B cell (primary cell): ENCODE measurements around the gene DLGAP3. TPM values are rescaled to one million over a fixed set of nuclear protein-coding genes. Genes with fewer than 3 reads are reported as not detected.

Experiments
- ATAC-seq: fragments of 200-7000 bp; cut with Tn5 transposase; one replicate; pipeline ENCODE4 v1.10.0; 2021; ENCODE audit warnings: low read depth, mild to moderate bottlenecking, moderate number of reproducible peaks, moderate library complexity
- CTCF ChIA-PET: fragments of 350-600 bp; sonication (Branson Sonifier 250); formaldehyde crosslinking; loops from one replicate; lab custom pipeline; 2021; ENCODE audit warnings: antibody characterized with exemption, inconsistent platforms; lab: Charles Lee
- POLR2A ChIA-PET: fragments of 350-600 bp; sonication (Branson Sonifier 250); formaldehyde crosslinking; loops from one replicate; lab custom pipeline; 2021; ENCODE audit warnings: antibody characterized with exemption; lab: Charles Lee
- DNase-seq: peaks from one replicate; pipeline ENCODE4 v3.0.0; 2013
- H2AFZ ChIP-seq: 2 replicates; pipeline ENCODE4 v1.6.1; 2012; ENCODE audit warnings: mild to moderate bottlenecking, low read depth, low read length; ENCODE audit not compliant: insufficient read depth, poor library complexity, severe bottlenecking
- H3K27ac ChIP-seq, 2 donors: 1 replicate in 1 of 2; 2 replicates in 1 of 2; pipeline ENCODE4 v1.5.1; 2012 to 2013; ENCODE audit warnings: low read length in 2 of 2, mild to moderate bottlenecking in 2 of 2, moderate library complexity in 1 of 2
- H3K27me3 ChIP-seq, 4 experiments: fragments of 200-600 bp in 1 of 4; sonication (generic) in 1 of 4; replicated peaks in 1 of 4; 1 replicate in 2 of 4; 2 replicates in 2 of 4; pipeline versions ENCODE4 v1.6.1 to v1.7.0; 2013 to 2016; ENCODE audit warnings: low read length in 3 of 4, mild to moderate bottlenecking in 2 of 4, mixed read lengths in 1 of 4, moderate library complexity in 1 of 4; ENCODE audit not compliant: insufficient read depth in 4 of 4, control insufficient read depth in 3 of 4; ENCODE audit errors: control extremely low read depth in 1 of 4
- H3K36me3 ChIP-seq, 2 experiments: replicated peaks in 1 of 2; 1 replicate in 1 of 2; 2 replicates in 1 of 2; pipeline versions ENCODE4 v1.6.1 to v1.7.1; 2013; ENCODE audit warnings: low read length in 1 of 2; ENCODE audit not compliant: insufficient read depth in 2 of 2, control insufficient read depth in 1 of 2; ENCODE audit errors: control extremely low read depth in 1 of 2, extremely low read depth in 1 of 2
- H3K4me1 ChIP-seq, 2 donors: fragments of 200-600 bp in 1 of 2; sonication (generic) in 1 of 2; 1 replicate in 1 of 2; 2 replicates in 1 of 2; pipeline versions ENCODE4 v1.5.1 to v1.6.1; 2013 to 2017; ENCODE audit warnings: low read length in 2 of 2; ENCODE audit not compliant: control insufficient read depth in 2 of 2, insufficient read depth in 2 of 2
- H3K4me2 ChIP-seq: replicated peaks from 2 replicates; pipeline ENCODE3; 2012; ENCODE audit warnings: mild to moderate bottlenecking, low read depth, low read length; ENCODE audit not compliant: poor library complexity, severe bottlenecking
- H3K4me3 ChIP-seq, 5 experiments: fragments of 200-600 bp in 1 of 5; sonication (generic) in 1 of 5; 1 replicate in 3 of 5; 2 replicates in 2 of 5; pipeline versions ENCODE4 v1.5.1 to v1.7.0; 2011 to 2016; ENCODE audit warnings: low read length in 4 of 5, mild to moderate bottlenecking in 4 of 5, low read depth in 2 of 5, control low read depth in 1 of 5, moderate library complexity in 1 of 5; ENCODE audit not compliant: insufficient read depth in 1 of 5; ENCODE audit errors: control extremely low read depth in 1 of 5, extremely low read depth in 1 of 5
- H3K79me2 ChIP-seq: fragments of 200-600 bp; sonication (generic); one replicate; pipeline ENCODE4 v1.6.0; 2016; ENCODE audit warnings: low read length; ENCODE audit not compliant: control insufficient read depth, insufficient read depth
- H3K9ac ChIP-seq: fragments of 200-600 bp; sonication (generic); 2 replicates; pipeline ENCODE4 v1.6.1; 2017; ENCODE audit warnings: mild to moderate bottlenecking, low read length, moderate library complexity
- H3K9me3 ChIP-seq, 3 donors: one replicate each; pipeline versions ENCODE4 v1.6.1 to v1.7.1; 2013; ENCODE audit warnings: low read length in 2 of 3; ENCODE audit not compliant: control insufficient read depth in 2 of 3, insufficient read depth in 1 of 3; ENCODE audit errors: control extremely low read depth in 1 of 3
- H4K20me1 ChIP-seq: 2 replicates; pipeline ENCODE4 v1.6.0; 2012; ENCODE audit warnings: mild to moderate bottlenecking, low read length; ENCODE audit not compliant: insufficient read depth, control insufficient read depth, poor library complexity, severe bottlenecking
- H3K27ac Mint-ChIP-seq: one replicate; pipeline ENCODE4 v1.8.0; 2021; ENCODE audit warnings: mixed read lengths
- H3K27me3 Mint-ChIP-seq: one replicate; pipeline ENCODE4 v1.8.0; 2021; ENCODE audit warnings: mixed read lengths
- H3K4me1 Mint-ChIP-seq: one replicate; pipeline ENCODE4 v1.8.0; 2021; ENCODE audit warnings: mixed read lengths
- H3K4me3 Mint-ChIP-seq: one replicate; pipeline ENCODE4 v1.8.0; 2021; ENCODE audit warnings: mixed read lengths
- H3K9me3 Mint-ChIP-seq: one replicate; pipeline ENCODE4 v1.8.0; 2022; ENCODE audit warnings: mixed read lengths; ENCODE audit not compliant: insufficient read depth
- CTCF ChIP-seq: fragments of 200-600 bp; IDR thresholded peaks from one replicate; pipeline ENCODE4 v1.8.0; 2022; ENCODE audit warnings: antibody characterized with exemption, mild to moderate bottlenecking
- EZH2 ChIP-seq: IDR thresholded peaks from 2 replicates; pipeline ENCODE4 v1.6.1; 2012; ENCODE audit warnings: borderline replicate concordance, low read depth, mild to moderate bottlenecking, moderate library complexity, low read length; ENCODE audit not compliant: insufficient read depth, poor library complexity, severe bottlenecking
- WGBS: methylation state at CpG from one replicate; pipeline ENCODE4 v1.1.5; 2013; ENCODE audit warnings: missing lambda C conversion rate; ENCODE audit not compliant: insufficient coverage; 5-methylcytosine and 5-hydroxymethylcytosine counted together
- intact Hi-C: fragments of 100-400 bp; cut with micrococcal nuclease; formaldehyde crosslinking; loops from one replicate; pipeline ENCODE4 v1.10.0; 2022
- polyA plus RNA-seq: library from polyadenylated mRNA; depleted of rRNA; stranded (reverse); fragments of >200 nt; gene quantifications from 2 replicates; pipeline ENCODE4 v1.2.3, GENCODE V29; 2012
- total RNA-seq, 2 donors: library from RNA; stranded (reverse); fragments of 120-200 nt in 1 of 2; gene quantifications; 1 replicate in 1 of 2; 2 replicates in 1 of 2; pipeline versions ENCODE4 v1.2.3 to v1.2.4, GENCODE V29; 2013 to 2022

The DLGAP3 gene
- total and polyA plus RNA-seq, 2 donors (not counting 1 experiment from before 2014, with no cell fraction given): 2.3 to 2.4 TPM

DNA sequence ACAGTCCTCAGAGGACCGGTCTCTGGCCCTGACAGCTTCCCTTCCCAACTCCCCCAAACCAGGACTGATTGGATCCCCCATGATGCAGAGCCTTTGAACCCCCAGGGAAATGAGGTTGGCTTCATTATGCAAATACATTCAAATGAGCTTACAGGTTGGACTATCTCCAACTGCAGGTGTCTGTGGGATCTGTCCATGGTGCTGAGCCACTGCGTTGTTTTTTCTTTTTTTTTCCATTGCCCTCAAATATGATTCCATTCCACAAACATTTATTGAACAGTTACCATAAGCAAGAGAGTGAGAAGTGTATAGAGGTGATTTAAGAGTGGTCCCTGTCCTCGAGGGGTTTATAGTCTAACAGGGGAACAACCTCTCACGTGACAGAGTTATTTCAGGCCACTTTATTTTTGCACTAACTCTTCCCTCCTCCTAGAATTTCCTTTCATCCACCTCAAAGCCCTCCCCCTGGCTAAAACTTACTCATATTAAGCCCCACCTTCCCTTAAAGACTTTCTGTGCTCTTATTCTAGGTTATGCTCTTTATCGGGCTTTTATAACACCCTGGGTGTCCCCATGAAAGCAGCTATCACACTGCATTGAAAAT lies 21.9 kb downstream of the DLGAP3 start:
- POLR2A ChIA-PET: no interaction called here
- CTCF ChIA-PET: no interaction called here

DNA sequence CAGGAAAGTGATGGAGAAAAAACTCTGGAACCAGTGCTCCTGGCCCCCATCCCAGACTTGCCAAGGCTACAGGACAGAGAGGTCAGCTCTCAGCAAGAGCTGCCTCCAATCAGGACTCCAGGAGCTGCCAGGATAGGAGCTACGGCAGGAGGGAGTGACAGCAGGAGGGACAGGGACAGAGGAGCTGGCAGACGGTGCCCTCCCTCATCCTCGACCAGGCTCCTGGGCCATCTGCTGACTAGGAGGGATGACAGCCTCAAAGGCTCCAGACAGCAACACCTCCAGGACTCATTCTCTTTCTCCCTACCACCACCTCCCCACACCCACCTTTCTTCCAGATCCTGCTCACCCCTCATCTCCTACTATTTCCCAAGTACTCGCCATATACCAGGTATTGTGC lies 22.7 kb downstream of the DLGAP3 start:
- no peak for ATAC-seq
- CTCF ChIA-PET: no interaction called here
- H3K27ac Mint-ChIP-seq: no peak overlapping the region

More for the DNA sequence above, 21.9 kb downstream of the DLGAP3 start:
- WGBS: 80% methylated on average over 2 of the region's 5 CpGs
- no peak for ATAC-seq
- H3K79me2 ChIP-seq: no peaks in the 10 kb centered on the region
- H3K27me3 Mint-ChIP-seq: no peaks in the 10 kb centered on the region
- H3K9me3 ChIP-seq: no peaks in the 10 kb centered on the region
- H3K36me3 ChIP-seq: no peaks in the 10 kb centered on the region
- no peak overlapping the region for H3K27ac Mint-ChIP-seq
- no peak overlapping the region for H3K4me3 ChIP-seq
- TF ChIP-seq EZH2 (no peak), CTCF (no peak)
- H3K4me3 Mint-ChIP-seq: no peak overlapping the region
- H3K9ac ChIP-seq: no peak overlapping the region
- H3K4me1 Mint-ChIP-seq: no peaks in the 10 kb centered on the region
- H3K4me2 ChIP-seq: no peak overlapping the region
- H3K27ac ChIP-seq: no peak overlapping the region
- H2AFZ ChIP-seq: no peak overlapping the region
- no peaks in the 10 kb centered on the region for H3K9me3 Mint-ChIP-seq
- H3K27me3 ChIP-seq: no peaks in the 10 kb centered on the region
- H3K4me1 ChIP-seq: no peaks in the 10 kb centered on the region
- DNase-seq: no peak
- intact Hi-C loops: no loop called here
- H4K20me1 ChIP-seq: no peaks in the 10 kb centered on the region

More for the DNA sequence above, 22.7 kb downstream of the DLGAP3 start:
- Histone ChIP-seq H3K4me3 (no peak overlapping the region), H3K36me3 (no peaks in the 10 kb centered on the region), H3K79me2 (no peaks in the 10 kb centered on the region), H3K4me1 (no peaks in the 10 kb centered on the region), H3K27me3 (no peaks in the 10 kb centered on the region), H3K9me3 (no peaks in the 10 kb centered on the region), H3K9ac (no peak overlapping the region), H4K20me1 (no peaks in the 10 kb centered on the region), H2AFZ (no peak overlapping the region), H3K27ac (no peak overlapping the region), H3K4me2 (no peak overlapping the region)
- no peaks in the 10 kb centered on the region for H3K4me1 Mint-ChIP-seq
- H3K9me3 Mint-ChIP-seq: no peaks in the 10 kb centered on the region
- H3K27me3 Mint-ChIP-seq: peaks cover 4% of the 10 kb centered on the region
- POLR2A ChIA-PET: no interaction called here
- intact Hi-C loops: no loop called here
- DNase-seq: no peak
- H3K4me3 Mint-ChIP-seq: no peak overlapping the region
- TF ChIP-seq EZH2: no peak
- TF ChIP-seq CTCF: no peak
- 73% methylated on average over 4 of the region's 4 CpGs for whole genome bisulfite sequencing
